DMS 273 (cell line): Measurements from ENCODE around the gene SLC2A11.
A peak's percentile ranks its signal among the peaks of the same experiment; 100 is the strongest.

Source experiments
- DNase-seq: peaks from one replicate; lab custom pipeline; 2025; ENCODE audit not compliant: unreplicated experiment; lab: John Stamatoyannopoulos, UW

Gene SLC2A11, protein sequence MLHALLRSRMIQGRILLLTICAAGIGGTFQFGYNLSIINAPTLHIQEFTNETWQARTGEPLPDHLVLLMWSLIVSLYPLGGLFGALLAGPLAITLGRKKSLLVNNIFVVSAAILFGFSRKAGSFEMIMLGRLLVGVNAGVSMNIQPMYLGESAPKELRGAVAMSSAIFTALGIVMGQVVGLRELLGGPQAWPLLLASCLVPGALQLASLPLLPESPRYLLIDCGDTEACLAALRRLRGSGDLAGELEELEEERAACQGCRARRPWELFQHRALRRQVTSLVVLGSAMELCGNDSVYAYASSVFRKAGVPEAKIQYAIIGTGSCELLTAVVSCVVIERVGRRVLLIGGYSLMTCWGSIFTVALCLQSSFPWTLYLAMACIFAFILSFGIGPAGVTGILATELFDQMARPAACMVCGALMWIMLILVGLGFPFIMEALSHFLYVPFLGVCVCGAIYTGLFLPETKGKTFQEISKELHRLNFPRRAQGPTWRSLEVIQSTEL

DNA sequence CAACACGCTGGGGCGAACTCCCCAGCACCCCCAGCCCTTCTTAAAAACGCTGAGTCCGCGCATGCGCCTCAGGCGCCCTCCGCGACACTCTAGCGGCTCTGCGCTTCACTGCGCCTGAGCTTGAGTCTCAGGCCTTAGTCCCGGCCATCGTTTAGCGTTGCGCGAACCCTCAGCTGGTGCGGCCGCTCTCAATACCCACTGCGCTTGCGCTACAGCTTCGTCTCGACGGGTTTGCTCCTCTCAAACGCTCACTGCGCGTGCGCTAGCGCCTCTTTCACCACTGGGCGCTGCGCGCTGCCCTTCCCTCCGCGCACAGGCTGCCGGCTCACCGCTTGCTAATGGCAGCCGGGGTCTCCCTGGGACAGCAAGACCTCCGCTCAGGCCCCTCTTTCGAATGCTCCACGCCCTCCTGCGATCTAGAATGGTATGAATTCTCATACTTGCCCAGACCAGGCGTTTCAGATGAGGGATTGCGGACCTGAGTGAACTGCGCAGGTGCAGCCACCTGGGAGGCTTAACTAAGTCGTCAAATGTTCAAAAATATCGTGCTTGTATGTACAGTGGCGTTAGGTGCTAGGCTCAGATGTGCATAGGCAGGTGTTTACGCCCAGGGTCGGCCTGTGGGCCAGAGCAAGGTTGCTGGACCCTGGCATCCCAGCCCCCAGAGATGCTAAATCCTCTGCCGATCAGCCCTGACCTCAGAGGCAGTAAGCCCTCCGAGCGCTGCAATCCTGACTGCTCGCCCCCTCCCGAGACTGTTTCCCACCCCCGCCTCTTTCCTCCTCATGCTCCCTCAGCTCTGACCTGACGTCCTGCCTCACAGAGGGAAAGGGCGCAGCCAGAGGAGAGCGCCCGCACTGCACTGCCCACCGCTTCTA, at the start of gene SLC2A11:
Gene SLC2A11 (plus strand): TSS at position 270 of the 878 bp plus-strand sequence. CDS start 125 bp downstream, at position 395.
- DNase-seq: peak; percentile 98

DNA sequence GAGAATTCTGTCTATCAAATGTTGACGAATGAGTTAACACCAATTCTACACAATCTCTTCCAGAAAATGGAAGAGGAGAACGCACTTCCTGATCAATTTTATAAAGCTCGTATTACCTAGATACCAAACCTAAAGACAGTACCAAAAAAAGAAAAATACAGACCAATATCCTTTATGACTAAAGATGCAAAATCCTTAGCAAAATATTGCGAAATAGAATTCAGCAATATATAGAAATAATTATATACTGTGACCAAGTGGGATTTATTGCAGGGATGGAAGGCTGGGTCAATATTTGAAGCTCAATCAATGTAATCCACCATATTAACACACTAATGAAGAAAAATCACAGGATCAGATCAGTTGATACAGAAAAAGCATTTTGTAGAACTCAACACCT, 45.3 kb upstream of the SLC2A11 start:
- no peak for DNase-seq

DNA sequence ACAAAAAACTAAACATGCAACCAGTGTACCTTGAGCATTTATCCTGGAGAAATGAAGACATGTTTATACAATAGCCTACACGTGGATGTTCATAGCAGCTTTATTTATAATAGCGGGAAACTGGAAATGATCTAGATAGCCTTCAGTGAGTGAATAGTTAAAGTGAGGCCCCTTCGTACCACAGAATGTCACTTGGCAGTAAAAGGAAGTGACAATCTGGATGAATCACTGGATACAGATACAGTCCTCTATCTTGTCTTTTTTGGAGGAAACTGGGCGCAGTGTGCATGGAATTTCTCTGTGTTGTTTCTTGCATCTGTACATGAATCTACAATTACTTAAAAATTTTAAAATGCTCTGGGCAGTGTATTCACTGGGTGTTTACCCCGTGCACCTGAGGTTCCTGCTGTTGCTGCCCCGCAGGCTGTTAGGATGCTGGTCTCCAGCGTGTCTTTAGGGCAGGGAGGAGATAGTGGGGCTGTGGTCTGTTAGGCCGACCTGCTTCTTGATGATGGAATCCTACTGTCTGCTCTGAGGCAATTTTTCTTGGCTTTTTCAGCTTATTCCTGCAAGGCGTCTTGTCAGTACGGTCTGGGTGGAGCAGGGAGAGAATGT, 42.0 kb upstream of the SLC2A11 start:
- DNase-seq: no peak

DNA sequence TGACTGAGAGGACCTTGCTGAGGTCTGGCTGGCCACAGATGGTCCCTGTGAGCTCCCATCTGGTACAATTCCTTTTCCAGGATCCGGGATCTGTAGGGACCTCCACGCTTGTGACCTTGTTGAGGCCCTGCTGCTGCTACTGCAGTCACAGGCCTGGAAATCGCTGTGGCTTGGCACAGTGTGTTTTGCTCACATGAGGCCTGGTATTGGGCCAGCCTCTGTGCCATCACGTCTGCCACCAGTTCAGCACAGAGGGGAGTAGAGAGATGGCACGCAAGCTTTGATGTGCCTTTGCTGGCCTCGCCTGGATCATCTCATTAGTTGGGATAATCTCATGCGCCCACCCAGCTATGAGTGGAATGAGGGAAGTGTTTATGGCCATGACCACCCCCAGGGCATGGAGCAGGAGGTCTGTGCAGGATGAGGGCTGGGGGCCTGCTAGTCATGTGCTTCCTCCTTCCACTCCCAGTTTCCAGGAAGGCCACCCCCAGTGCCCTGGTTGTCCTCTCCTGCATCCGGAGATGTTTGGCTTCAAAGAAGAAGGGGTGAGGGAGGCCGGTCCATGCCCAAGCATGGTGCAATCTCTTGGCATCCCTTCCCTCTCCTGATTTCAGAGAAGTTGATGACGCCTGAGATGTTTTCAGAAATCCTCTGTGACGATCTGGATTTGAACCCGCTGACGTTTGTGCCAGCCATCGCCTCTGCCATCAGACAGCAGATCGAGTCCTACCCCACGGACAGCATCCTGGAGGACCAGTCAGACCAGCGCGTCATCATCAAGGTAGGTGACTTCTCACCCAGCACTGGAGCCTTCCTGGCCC, 41.3 kb upstream of the SLC2A11 start:
- DNase-seq: peak; percentile 88

- DNase-seq: no peak
These were observed 40.5 kb upstream of the SLC2A11 start for GRCh38 chr22:23817146-23817545.

DNA sequence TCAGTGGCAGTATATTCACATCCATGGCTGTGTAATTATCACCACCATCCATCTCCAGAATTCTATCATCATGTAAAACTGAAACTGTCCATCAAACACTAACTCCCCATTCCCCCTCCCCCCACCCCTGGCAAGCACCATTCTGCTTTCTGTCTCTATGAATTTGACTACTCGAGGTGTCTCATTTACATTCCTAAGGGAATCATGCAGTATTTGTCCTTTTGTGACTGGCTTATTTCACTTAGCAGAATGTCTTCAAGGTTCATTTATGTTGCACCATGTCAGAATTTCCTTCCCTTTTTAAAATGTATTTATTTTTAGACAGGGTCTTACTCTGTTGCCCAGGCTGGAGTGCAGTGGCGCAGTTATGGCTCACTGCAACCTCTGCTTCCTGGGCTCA, 39.1 kb upstream of the SLC2A11 start:
- no peak for DNase-seq

- DNase-seq: no peak
These were observed 36.9 kb upstream of the SLC2A11 start for GRCh38 chr22:23820748-23821211.

GRCh38 chr22:23822101-23822671, 35.5 kb upstream of the SLC2A11 start:
- DNase-seq: peak; percentile 12

- no peak for DNase-seq
These were observed 34.3 kb upstream of the SLC2A11 start for GRCh38 chr22:23823331-23823791.

DNA sequence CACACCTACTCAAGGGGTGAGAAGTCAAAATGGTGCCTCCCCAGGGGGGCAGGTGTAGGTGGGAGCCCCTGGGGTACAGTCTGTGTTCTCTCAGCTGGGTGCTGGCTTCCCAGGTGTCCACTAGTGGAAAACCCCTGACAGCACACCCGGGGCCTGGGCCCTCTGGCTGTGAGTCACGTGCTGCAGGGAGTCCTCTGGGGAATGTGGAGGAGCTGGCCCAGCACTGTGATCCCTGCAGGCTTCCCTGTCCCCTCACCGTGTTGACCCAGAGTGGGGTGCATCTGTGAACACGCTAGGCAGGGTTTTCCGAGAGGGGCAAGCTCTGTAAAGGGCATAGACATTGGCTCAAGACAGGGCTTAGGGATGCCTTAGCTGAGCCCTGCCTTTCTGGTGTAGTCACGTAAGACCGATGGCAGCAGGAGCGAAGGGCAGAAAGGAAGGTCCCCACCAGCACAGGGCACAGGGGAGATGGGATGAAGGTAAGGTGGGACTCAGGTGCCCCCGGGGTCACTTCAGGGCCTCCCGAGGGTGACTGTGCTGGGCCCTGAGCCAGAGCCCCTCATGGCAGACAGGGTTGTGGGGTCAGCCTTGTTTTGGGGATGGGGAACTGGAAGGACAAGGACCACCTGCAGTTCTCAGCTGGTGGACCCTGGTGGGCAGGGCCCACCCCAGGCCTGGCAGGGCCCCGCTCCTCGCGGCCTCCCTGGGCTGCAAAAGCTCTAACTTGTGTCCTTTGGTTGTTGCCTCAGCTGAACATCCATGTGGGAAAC, 33.0 kb upstream of the SLC2A11 start:
- DNase-seq: no peak

- no peak for DNase-seq
These were observed 32.3 kb upstream of the SLC2A11 start for GRCh38 chr22:23825246-23825905.

- DNase-seq: no peak
These were observed 30.9 kb upstream of the SLC2A11 start for GRCh38 chr22:23826510-23827350.

GRCh38 chr22:23827351-23827995, 30.2 kb upstream of the SLC2A11 start:
- DNase-seq: no peak

DNA sequence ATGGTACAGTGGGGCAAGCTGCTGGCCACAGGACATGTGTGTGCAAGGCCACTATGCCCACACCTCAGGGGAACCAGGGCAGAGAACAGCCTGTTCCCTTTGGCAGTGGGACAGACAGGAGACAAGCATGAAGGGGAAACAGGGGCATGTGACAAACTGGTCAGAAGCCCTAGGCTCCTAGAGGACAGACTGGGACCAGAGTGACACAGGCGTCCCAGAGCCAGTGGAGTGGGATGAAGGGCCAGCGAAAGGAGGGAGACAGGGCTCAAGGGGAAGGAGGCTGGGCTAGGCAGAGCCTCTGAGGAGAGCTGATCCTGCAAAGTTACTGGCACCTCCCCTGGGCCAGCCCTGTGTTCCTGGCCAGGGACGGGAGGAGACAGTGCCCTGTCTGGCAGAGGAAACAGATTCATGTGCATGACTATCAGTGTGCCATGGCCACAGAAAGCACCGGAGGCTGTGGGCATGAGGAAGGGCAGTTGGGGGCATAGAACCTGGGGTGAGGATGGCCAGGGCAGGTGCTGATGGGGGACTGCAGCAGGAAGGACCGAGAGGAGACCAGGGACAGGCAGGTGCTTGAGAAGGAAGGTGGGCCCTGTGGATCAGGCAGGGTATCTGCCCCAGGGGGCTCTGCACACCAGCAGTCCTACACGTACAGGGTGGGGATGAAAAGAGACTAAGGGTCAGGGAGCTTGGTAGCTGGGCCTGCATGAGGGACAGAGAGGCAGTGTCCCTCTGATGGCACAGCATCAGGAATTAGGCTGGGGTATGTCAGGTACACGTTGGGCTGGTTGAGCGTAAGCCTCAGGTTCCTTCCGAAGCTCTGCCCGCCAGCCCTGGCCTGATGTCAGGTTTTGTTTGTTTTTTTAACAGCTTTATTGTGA, 28.6 kb upstream of the SLC2A11 start:
- no peak for DNase-seq

DNA sequence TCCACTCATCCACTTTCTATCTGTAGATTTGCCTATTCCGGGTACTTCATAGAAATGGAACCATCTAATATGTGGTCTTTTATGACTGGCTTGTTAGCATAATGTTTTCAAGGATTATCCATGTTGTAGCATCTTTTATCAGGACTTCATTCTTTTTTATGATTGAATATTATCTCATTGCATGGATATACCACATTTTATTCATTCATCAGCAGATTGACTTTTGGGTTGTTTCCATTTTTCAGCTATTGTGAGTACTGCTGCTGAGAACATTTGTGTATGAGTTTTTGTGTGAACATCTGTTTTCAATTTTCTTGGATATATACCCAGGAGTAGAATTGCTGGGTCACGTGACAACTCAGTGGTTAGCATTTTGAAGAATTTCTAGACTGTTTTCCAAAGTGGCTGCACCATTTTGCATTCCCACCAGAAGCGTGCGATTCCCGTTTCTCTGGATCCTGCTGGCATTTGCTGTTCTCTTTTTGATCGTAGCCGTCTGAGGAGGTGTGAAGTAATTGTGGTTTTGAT, 27.8 kb upstream of the SLC2A11 start:
- DNase-seq: no peak

- no peak for DNase-seq
These were observed 26.4 kb upstream of the SLC2A11 start for GRCh38 chr22:23831261-23831660.
